Hepatocyte (in vitro differentiated cells): ENCODE results near the gene VASH1. TPM values are rescaled to one million over a fixed set of nuclear protein-coding genes. Genes with fewer than 3 reads are reported as not detected.

Source experiments
- DNase-seq: peaks from one replicate; pipeline ENCODE4 v3.0.0-alpha.2; 2016; ENCODE audit warnings: low spot score
- H2AFZ ChIP-seq: fragments of 200-600 bp; sonication (generic); 2 replicates; pipeline ENCODE4 v1.6.0; 2016; ENCODE audit warnings: antibody characterized with exemption, mild to moderate bottlenecking
- H3K27ac ChIP-seq: fragments of 200-600 bp; sonication (generic); 2 replicates; pipeline ENCODE4 v1.5.1; 2016; ENCODE audit warnings: mild to moderate bottlenecking
- H3K27me3 ChIP-seq: fragments of 200-600 bp; sonication (generic); 2 replicates; pipeline ENCODE4 v1.6.1; 2016
- H3K36me3 ChIP-seq: fragments of 200-600 bp; sonication (generic); replicated peaks from 2 replicates; pipeline ENCODE4 v1.5.1; 2016; ENCODE audit warnings: low read depth; ENCODE audit not compliant: insufficient read depth
- H3K4me1 ChIP-seq: fragments of 200-600 bp; sonication (generic); 2 replicates; pipeline ENCODE4 v1.5.1; 2016; ENCODE audit warnings: mild to moderate bottlenecking, moderate library complexity; ENCODE audit not compliant: insufficient read depth
- H3K4me2 ChIP-seq: fragments of 200-600 bp; sonication (generic); 2 replicates; pipeline ENCODE4 v1.6.0; 2016
- H3K4me3 ChIP-seq: fragments of 200-600 bp; sonication (generic); 2 replicates; pipeline ENCODE4 v1.5.1; 2016; ENCODE audit warnings: mild to moderate bottlenecking
- H3K79me2 ChIP-seq: fragments of 200-600 bp; sonication (generic); 2 replicates; pipeline ENCODE4 v1.6.0; 2017; ENCODE audit warnings: mild to moderate bottlenecking
- H3K9me2 ChIP-seq: fragments of 200-600 bp; sonication (generic); replicated peaks from 2 replicates; pipeline ENCODE4 v1.6.0; 2017; ENCODE audit warnings: mild to moderate bottlenecking; ENCODE audit not compliant: insufficient read depth
- H3K9me3 ChIP-seq: fragments of 200-600 bp; sonication (generic); 2 replicates; pipeline ENCODE4 v1.5.1; 2016; ENCODE audit warnings: low read depth, mild to moderate bottlenecking
- H4K20me1 ChIP-seq: fragments of 200-600 bp; sonication (generic); 2 replicates; pipeline ENCODE4 v1.6.0; 2016; ENCODE audit warnings: mild to moderate bottlenecking; ENCODE audit not compliant: insufficient read depth, poor library complexity, severe bottlenecking
- CTCF ChIP-seq: fragments of 200-600 bp; sonication (generic); IDR thresholded peaks from 2 replicates; pipeline ENCODE4 v1.5.1; 2016; ENCODE audit warnings: antibody characterized with exemption, mild to moderate bottlenecking; ENCODE audit not compliant: poor library complexity
- EZH2 ChIP-seq: fragments of 200-600 bp; sonication (generic); IDR thresholded peaks from 2 replicates; pipeline ENCODE4 v1.6.1; 2016; ENCODE audit warnings: antibody characterized with exemption, mild to moderate bottlenecking, borderline replicate concordance
- EZH2phosphoT487 ChIP-seq: fragments of 200-600 bp; sonication (generic); IDR thresholded peaks from one replicate; pipeline ENCODE4 v1.6.1; 2018; ENCODE audit warnings: antibody characterized with exemption, mild to moderate bottlenecking, low read depth, moderate library complexity; ENCODE audit not compliant: unreplicated experiment, severe bottlenecking
- WGBS: methylation state at CpG from one replicate; pipeline ENCODE4 v1.1.6; 2016; ENCODE audit warnings: low lambda C conversion rate; ENCODE audit errors: missing lambda C conversion rate; 5-methylcytosine and 5-hydroxymethylcytosine counted together
- polyA plus RNA-seq: library from polyadenylated mRNA; unstranded; fragments of >200 nt; fragmentation: Nextera tagmentation; extraction: Ambion mirVana; gene quantifications from 2 replicates; pipeline ENCODE4 v1.2.1, GENCODE V29; 2016
- total RNA-seq: library from RNA; depleted of rRNA; stranded (reverse); fragments of >200 nt; gene quantifications from 2 replicates; pipeline ENCODE4 v1.2.3, GENCODE V29; 2014

The VASH1 gene
- total and polyA plus RNA-seq, 2 experiments from 2014 or later: 4.8 to 6.3 TPM

- no peak for DNase-seq
These were observed 25.3 kb downstream of the VASH1 start for GRCh38 chr14:76786601-76787000.

GRCh38 chr14:76792422-76792821 is 31.2 kb downstream of the VASH1 start:
- Histone ChIP-seq H4K20me1 (no peaks in the 10 kb centered on the region), H3K4me2 (no peak overlapping the region), H2AFZ (no peak overlapping the region), H3K9me2 (no peaks in the 10 kb centered on the region), H3K4me1 (no peaks in the 10 kb centered on the region), H3K79me2 (no peaks in the 10 kb centered on the region), H3K27me3 (no peaks in the 10 kb centered on the region), H3K9me3 (no peaks in the 10 kb centered on the region), H3K27ac (no peak overlapping the region), H3K4me3 (no peak overlapping the region), H3K36me3 (no peaks in the 10 kb centered on the region)
- TF ChIP-seq EZH2: no peak
- TF ChIP-seq EZH2phosphoT487: no peak
- TF ChIP-seq CTCF: no peak
- 96% methylated on average over 2 of the region's 2 CpGs for WGBS
- DNase-seq: no peak

More at GRCh38 chr14:76786601-76787000, 25.3 kb downstream of the VASH1 start:
- Histone ChIP-seq H3K27ac (no peak overlapping the region), H3K4me1 (no peaks in the 10 kb centered on the region), H2AFZ (no peak overlapping the region), H3K4me2 (no peak overlapping the region), H3K4me3 (no peak overlapping the region), H3K9me2 (no peaks in the 10 kb centered on the region), H3K79me2 (no peaks in the 10 kb centered on the region), H3K9me3 (no peaks in the 10 kb centered on the region), H4K20me1 (no peaks in the 10 kb centered on the region), H3K27me3 (no peaks in the 10 kb centered on the region), H3K36me3 (no peaks in the 10 kb centered on the region)
- no peak for TF ChIP-seq EZH2phosphoT487
- TF ChIP-seq CTCF: no peak
- TF ChIP-seq EZH2: no peak
- 97% methylated on average over 2 of the region's 2 CpGs for WGBS

GRCh38 chr14:76793324-76793723 is 32.1 kb downstream of the VASH1 start:
- H3K4me1 ChIP-seq: no peaks in the 10 kb centered on the region
- no peak overlapping the region for H3K4me2 ChIP-seq
- no peaks in the 10 kb centered on the region for H3K27me3 ChIP-seq
- no peaks in the 10 kb centered on the region for H3K9me3 ChIP-seq
- no peaks in the 10 kb centered on the region for H4K20me1 ChIP-seq
- no peaks in the 10 kb centered on the region for H3K9me2 ChIP-seq
- no peak for DNase-seq
- no peak for TF ChIP-seq CTCF
- no peak for TF ChIP-seq EZH2phosphoT487
- no peak for TF ChIP-seq EZH2
- WGBS: 87% methylated on average over 4 of the region's 4 CpGs
- H3K27ac ChIP-seq: no peak overlapping the region
- no peak overlapping the region for H3K4me3 ChIP-seq
- H2AFZ ChIP-seq: no peak overlapping the region
- no peaks in the 10 kb centered on the region for H3K79me2 ChIP-seq
- no peaks in the 10 kb centered on the region for H3K36me3 ChIP-seq

GRCh38 chr14:76793956-76794355 is 32.7 kb downstream of the VASH1 start:
- no peaks in the 10 kb centered on the region for H3K79me2 ChIP-seq
- no peak overlapping the region for H2AFZ ChIP-seq
- no peaks in the 10 kb centered on the region for H3K36me3 ChIP-seq
- no peaks in the 10 kb centered on the region for H3K9me3 ChIP-seq
- no peaks in the 10 kb centered on the region for H4K20me1 ChIP-seq
- H3K4me2 ChIP-seq: no peak overlapping the region
- H3K27ac ChIP-seq: no peak overlapping the region
- no peaks in the 10 kb centered on the region for H3K4me1 ChIP-seq
- no peak for DNase-seq
- H3K9me2 ChIP-seq: no peaks in the 10 kb centered on the region
- TF ChIP-seq EZH2phosphoT487 (no peak), CTCF (no peak), EZH2 (no peak)
- no peak overlapping the region for H3K4me3 ChIP-seq
- H3K27me3 ChIP-seq: no peaks in the 10 kb centered on the region
- 97% methylated on average over 5 of the region's 5 CpGs for WGBS
